HG03460 (cell line): ENCODE measurements around the gene GRM8.

Experiments used
- ATAC-seq: cut with Tn5 transposase; IDR thresholded peaks from one replicate; pipeline ENCODE4 v1.9.1; 2021; ENCODE audit not compliant: unreplicated experiment

GRM8 gene

DNA sequence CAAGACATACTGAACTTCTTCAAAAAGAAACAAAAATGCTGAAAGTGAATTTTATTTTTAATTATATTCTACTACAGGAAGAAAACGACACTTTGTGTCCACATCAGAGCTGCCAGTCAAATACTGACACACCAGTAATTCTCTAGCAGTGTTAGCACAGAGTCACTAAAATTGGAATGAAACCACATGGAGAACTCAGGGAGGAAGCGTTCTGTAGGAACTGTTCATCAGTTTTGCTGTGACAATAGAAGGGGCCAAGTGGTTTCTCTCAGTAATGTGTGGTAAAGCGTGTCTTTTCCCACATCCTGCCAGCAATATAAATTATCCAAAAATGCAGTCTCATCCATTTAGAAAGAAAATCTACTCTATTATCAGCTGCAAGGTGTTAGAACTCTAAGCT, 683.3 kb downstream of the GRM8 start:
- no peak for ATAC-seq

DNA sequence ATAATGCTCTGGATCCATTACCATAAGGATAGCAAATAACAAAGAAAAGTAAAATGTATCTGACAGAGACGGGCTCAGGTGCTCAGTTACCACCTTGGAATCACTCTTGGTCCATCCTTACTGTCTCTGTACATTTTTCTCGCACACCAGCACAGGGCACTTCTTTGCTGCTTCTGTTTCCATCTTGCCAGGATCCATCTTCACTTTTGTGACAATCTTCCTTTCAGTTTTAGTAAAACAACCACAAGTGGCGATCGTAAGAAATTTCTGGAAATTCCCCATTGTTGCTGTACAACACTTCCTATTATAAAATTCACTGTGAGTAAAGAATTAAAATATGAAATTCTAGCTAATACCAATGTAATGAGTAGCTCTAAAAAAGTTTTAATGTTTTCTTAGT, 695.5 kb downstream of the GRM8 start:
- no peak for ATAC-seq

DNA sequence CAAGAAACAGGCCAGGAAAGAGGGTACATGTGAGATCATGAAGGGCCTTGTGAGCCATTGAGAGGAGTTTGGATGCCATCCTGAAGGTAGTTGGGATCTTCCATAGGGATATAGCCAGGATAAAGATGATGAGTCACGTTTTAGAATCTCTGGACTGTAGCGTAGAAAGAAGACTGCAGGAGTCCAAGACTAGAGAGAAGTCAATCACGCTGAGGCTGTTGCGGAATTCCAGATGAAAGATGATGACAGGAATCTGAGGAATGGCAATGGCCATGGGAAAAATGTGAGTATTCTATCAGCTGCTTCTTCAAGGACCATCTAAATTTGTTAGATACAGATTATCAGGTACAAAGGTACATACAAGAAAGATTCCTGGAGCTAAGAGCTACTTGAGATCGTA, 711.3 kb downstream of the GRM8 start:
- no peak for ATAC-seq

DNA sequence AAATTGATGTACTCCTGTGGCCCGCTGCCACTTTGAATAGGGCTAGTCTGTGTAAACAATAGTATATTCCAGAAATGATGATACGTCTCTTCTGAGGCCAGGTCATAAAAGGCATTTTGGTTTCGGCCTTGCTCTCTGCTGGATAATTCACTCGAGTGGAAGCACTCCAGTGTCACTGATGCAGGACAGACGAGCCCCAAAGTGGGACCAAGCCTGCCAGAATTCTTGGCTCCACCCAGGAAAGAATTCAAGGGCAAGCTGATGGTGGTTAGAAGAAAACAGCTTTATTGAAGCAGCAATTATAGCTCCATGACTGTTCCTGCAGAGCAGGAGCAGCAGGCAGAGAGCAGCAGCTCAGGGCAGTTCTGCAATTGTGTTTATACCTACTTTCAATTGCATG, 717.6 kb downstream of the GRM8 start:
- no peak for ATAC-seq

DNA sequence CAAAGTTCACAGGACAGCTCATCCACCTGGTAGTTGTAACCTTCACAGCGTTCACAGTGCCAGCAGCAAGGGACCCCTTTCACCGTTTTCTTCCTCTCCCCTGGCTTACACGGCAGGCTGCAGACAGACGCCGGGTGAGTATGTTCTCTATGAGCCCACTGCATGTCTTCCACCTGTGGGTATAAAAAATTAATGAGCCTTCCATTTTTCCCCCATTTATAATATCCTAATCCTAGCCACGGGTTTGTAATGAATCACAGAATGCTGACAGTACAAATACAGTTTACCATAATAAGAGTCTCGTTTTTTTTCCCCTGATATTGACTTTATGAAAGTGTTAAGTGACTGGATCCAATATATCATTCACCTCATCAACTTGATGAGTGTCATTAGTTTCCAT, 719.0 kb downstream of the GRM8 start:
- ATAC-seq = no peak

DNA sequence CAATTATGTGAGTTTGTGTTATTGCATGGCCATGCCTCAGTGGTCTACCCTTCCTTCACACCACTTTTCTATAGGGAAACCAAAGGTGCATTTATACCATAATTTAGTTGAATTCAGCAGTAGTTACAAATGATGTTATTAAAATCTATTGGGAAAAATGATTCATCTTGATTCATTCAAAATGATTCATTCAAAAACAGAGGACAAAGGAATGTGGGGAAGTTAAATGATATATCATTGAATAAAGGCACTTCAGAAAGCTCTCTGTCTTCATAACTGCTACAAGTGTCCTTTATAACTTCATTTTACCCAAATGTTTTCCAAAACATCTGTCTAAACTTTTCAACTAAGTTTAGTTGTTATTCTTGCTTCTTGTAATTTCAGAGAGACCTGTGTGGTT, 722.9 kb downstream of the GRM8 start:
- no peak for ATAC-seq

DNA sequence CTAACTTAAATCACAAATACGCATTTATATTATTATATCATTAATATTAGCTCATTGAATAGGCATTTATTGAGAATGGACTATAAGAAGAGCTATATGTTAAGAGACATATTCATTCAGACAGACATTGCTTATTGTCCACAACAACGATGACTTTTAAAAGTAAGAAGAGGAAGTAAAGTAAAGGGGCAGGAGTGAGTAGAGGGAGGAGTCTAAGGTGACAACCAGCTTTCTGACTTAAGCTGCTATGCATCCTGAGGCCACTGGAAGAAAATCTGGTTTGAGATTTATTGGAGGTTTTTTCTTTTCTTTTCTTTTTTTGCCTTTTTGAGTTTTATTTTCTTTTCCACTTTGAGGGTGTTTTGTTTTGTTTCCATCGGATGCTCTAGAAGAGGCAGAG, 723.5 kb downstream of the GRM8 start:
- no peak for ATAC-seq

DNA sequence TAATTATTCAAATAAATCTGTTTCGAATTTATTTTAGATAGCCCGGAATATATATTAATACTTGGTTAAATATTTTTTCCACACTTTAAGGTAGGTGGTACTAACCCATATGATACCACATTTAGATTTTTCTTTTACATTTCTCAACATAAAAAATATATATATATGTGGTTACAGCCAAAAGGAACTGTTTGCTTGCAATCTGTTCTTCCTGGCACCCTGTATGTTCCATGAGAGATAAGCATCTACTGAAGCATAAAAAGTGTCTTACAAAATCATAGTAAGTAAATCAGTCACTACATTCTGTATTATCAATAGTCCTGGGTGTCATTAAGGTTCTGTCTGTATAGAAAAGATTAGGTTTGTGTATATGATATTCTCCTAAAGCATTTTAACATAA, 726.8 kb downstream of the GRM8 start:
- no peak for ATAC-seq

DNA sequence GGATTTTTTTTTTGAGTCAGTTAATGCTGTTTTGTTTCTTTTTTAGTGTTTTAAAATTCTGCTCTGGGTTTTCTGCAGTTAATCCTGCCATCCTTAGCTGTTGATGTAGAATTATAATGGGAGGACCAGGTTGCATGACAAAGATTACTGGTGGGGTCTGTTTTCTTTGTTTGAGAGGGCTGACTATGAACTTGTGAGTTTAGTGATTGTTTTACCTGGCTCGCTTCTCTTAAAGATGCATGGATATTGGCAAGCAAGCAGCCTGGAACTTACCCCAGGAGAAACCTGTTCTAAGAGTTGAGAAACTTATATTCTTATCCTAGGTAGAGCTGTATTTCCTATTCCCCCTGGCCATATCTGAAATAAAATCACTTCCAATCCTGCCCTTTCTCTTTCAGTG, 727.8 kb downstream of the GRM8 start:
- ATAC-seq = no peak

DNA sequence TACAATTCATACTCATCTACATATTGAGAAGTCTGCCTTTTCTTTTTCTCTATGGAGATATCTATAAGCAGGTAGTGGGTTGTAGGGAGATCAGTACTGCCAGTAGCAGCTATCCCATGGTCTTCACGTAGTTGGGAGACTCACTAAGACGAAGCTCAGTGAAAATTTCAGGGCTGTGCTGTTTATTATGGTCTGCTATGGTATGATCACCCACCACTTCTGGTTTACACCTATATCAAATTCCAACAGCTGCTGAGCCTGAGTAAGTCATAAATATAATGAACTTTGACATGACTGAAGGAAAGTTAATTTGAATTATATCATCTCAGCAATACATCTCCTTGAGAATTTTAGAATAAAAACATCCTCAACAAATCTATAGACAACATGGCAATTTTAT, 741.7 kb downstream of the GRM8 start:
- no peak for ATAC-seq

DNA sequence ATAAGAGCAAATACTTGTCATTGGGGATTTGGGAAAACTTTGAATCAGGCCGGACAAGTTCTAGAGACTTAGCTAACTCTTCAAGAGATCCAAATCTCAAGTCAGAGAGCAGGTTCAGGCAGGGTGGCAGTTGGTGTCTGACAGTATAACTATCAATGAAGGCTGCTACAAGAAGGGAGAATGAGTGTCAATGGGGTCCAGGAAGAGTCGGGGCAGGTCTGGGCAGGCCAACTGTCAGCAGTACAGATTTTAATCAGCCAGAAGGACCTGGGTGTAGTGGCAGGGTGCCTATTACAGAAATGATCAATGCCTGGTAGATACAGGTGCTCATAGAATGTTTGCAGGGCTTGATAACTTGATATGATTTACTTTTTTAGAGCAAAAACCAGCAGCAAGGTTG, 751.1 kb downstream of the GRM8 start:
- ATAC-seq = no peak

DNA sequence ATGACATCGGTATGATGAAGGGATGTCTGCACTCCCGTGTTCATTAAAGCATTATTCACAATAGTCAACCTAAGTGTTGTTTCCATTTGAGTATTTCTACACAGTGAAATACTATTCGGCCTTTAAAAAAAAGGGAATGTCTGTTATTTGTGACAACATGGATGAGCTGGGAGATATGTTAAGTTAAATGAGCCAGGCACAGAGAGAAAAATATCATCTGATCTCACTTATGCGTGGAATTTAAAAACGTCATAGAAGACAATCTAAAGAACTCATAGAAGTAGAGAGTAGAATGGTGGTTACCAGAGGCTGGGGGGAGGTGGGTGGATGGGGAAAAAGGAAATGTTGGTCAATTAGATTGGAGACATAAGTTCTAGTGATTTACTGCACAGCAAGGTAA, 753.3 kb downstream of the GRM8 start:
- no peak for ATAC-seq

DNA sequence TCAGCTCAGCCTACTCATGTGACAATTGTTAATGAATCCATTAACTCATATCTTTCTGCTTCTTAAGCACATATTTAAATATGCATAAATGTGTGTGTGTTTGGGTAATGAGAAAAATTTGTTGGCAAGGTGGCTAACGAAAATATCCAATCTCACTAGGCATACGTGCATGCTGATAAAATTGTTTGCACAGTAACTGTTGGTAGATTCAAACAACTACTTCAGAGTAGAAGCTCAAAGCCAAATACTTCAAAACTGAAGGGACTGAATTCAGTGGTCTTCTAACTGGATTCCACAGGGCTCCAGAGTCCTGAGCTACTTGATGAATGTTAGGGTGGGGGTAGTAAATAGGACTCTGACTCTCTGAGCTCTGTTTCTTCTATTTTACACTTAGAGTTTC, 757.0 kb downstream of the GRM8 start:
- no peak for ATAC-seq

DNA sequence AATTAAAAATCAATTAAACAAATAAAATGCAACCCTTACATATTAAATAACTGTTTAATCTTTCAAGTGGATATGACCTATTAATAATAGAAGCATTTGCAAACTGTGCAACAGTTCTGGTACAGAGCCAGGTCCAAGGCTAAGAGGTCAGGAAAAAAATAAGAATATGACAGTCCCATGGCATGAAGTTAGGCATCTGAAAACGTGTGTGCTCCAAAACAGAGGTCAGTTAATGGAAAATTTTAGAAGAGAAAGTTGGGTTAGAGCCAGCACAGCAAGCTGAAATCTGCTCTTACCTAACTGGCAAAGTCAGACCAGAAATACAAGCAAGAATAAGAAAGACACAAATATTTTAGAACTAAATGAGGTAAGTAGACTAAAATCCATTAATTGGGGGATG, 757.7 kb downstream of the GRM8 start:
- ATAC-seq = no peak

DNA sequence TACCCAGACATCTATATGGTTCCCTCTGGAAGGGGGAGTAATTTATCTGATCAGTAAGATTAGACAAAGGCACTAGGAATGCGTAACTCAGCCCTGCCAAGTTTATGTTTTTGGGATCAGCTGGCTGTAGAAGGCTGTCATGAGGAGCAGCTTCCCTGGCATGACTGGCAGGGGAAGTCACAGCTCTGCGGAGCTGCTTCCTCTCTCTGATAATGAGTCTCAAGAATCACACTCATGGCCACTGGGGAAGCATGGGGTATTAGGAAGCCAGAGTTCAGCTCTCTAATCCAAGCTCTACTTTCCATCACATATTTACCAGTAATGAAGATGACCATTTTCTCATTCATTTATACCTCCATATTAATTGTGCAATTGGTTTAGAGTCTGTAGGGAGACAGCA, 758.9 kb downstream of the GRM8 start:
- no peak for ATAC-seq

DNA sequence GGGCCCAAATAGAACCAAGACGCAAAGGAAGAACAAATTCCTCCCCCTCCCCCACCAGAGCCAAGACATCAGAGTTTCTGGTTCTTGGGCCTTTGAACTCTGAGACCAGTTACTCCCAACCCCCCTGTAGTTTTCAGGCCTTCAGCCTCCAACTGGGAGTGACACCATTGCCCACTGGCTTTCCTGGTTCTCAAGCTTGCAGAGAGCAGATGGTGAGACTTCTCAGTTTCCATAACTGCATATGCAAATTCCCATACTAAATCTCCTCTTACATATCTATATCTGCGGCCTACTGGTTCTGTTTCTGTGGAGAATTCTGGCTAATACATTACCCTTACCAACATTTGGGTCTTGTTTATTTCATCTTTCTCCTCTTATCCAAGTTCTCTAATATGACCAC, 762.9 kb downstream of the GRM8 start:
- no peak for ATAC-seq

DNA sequence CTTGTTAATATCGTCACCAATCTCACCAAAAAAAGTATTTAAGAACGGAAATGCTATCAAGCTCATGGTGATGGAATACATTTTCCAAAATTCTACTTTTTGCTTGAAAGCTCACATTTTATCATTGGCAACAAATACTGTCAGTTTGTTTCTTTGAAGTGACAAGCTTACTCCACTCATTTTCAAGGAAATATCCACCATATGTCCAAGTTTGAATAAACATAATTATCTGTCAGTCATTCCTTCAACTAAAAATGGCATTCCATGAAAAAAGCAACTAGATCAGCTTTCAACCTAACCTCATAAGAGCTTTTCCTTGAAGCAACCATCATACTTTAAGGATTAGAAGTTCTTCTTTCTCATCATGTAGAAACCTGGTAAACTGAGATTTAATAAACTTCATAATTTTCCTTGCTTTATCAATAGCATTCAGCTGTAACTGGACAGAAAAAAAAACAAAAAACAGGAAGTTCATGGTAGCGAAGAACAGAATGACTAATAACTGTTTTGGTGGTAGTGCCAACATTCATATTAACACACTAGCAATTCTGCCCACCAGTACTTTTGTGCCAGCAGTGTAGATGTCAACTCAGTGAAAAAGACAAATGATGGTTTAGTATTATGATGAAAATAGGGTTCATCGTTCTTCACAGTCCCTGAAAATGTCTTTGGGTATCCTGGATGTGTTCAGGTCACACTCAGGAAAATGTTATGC, 764.9 kb downstream of the GRM8 start:
- ATAC-seq = no peak

DNA sequence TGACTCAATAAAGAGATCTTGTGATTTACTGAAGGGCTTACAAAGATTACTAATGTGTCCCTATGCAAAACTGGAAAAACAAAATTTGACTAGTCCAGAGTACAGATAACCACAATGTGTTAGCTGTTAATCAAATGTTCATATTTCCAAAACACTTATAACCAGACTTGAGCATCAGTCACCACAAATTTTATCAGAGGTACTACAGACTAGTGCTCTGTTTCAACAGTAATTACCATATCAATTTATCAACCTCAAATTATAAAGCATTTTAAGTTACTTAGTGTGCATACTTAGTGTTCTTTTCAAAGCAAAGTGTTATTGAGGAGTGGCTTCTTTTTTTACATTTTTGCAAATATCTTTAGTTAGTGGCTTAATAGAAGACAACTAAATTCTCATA, 765.9 kb downstream of the GRM8 start:
- ATAC-seq = no peak

DNA sequence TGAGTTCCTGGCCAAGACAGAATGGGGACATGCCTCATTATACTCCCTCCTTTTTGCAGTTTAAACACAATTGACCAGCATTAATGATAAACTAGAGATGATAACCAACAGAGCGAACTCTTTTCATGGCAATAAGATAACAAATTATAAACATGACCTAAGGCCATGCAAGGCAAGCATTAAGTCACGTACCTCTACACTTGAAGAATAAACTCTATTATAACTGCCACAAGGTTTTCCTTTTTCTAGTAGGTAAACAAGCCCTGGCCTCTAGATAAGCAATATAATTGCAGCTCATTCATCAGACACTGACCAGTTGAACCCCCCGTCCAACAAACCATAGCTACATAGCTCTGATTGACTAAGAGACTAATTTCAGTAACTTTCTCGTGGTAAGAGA, 767.0 kb downstream of the GRM8 start:
- ATAC-seq = no peak

DNA sequence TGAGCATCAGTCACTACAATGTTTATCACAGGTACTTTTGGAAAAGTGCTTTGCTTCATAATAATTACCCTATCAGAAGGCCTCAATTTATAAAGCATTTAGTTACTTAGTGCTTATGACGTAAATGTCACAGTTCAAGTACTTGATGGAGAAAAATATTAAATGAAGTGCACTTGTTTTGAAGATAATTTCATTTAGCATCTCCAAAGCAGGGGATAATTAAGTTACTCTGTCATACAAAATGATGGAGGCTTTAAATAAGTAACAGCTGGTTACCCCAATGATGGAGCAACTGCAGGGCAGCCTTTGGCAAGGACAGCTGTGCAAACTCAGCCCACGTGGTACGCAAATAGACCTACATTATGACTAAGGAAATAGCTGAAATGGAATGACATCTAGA, 768.8 kb downstream of the GRM8 start:
- ATAC-seq = no peak

DNA sequence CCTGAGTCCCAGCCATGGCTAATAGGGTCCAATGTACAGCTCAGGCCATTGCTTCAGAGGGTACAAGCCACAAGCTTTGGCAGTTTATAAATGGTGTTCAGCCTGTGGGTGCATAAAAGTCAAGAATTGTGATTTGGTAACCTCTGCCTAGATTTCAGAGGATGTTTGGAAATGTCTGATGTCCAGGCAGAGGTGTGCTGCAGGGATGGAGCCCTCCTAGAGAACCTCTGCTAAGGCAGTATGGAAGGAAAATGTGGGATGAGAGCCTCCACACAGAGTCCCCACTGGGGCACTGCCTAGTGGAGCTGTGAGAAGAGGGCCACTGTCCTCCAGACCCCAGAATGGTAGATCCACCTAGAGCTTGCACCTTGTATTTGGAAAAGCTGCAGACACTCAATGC, 779.9 kb downstream of the GRM8 start:
- no peak for ATAC-seq

DNA sequence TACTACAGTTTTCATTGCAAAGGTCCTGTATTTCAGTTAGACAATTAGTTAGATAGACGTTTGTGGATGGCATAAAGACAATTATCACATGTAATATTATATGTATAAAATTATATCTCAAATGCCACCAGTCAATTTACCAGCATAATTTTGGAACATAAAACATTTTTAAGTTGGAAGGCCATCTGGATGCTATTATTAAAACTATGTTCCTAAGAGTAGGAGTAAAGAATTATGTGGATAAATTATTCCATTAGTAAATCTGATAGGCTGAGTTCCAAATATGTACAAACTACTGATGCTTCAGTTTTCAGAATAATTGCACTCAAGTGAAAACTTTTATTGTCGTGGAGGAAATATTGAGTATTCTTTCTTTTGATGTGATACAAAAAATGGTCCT, 790.3 kb downstream of the GRM8 start:
- ATAC-seq = no peak

DNA sequence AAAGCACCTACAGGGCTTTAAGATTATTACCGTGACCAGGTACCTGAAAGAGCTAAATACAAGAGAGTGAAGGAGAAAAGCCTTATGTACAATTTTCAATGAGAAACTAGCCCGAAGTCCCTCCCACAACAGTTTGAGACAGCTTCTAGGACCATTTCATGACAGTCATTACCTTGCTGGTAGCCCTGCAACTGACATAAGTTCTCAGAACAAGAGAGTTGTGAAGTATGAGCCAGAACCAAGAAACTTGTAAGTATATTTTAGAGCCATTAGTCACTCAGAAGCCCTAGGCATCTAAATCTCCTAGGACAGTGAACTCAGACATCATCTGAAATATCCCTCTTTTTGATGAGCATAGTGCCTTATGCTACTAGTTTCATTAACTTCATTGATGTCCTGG, 792.1 kb downstream of the GRM8 start:
- ATAC-seq = no peak

DNA sequence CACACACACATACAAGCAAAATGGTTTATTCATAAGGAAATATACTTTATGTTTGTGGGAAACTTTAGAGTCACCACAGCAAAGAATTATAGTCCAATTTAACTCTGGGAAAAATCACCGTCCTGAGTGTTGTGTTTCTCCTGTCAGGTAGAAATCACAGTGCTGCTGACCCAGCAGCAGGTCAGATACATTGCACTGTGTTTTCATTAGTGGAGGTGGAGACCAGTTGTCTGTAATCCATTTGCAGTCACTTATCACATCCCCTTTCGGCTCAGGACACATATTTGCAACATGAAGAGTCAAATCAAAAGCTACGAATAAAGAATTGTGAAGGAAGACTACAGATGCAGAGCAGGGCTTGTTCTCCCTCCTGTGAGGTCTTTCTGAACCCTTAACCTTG, 799.6 kb downstream of the GRM8 start:
- ATAC-seq = no peak
